Placental pericyte (primary cell): ENCODE measurements around the gene NUP62CL. TPM values are rescaled to one million over a fixed set of nuclear protein-coding genes. Genes with fewer than 3 reads are reported as not detected.

Source experiments
- small RNA-seq: library from RNA; depleted of rRNA; stranded (forward); fragments of <200 nt; gene quantifications from one replicate; pipeline ENCODE3, GENCODE V24; 2012; ENCODE audit warnings: low replicate concordance
- total RNA-seq: library from RNA; depleted of rRNA; stranded (reverse); fragments of >200 nt; gene quantifications from 2 replicates; pipeline ENCODE4 v1.2.3, GENCODE V29; 2012

The NUP62CL gene
- total RNA-seq, result 0.86 TPM in 1 of 2 replicates, not detected in the other

GRCh38 chrX:107205770-107206696 is at the start of gene NUP62CL, which contains the start of gene DNAAF6:
Gene NUP62CL, minus strand, starts transcription at chrX:107206433. Its CDS starts 31,287 bp downstream, at chrX:107175146.
Gene DNAAF6, plus strand, starts transcription at chrX:107206611. Its CDS starts 6,265 bp downstream, at chrX:107212876.

GRCh38 chrX:107118322-107119147 is 87.7 kb downstream of the NUP62CL start, which contains the start of gene RBM41:
Gene RBM41, minus strand, starts transcription at chrX:107118822. Its CDS starts 49 bp downstream, at chrX:107118773.

Small RNA genes within 50 kb of the gene (small RNA-seq; reads per million reads assigned to genes)
- gene RF00019, result not detected

Other genes starting within 250 kb of the NUP62CL start
- gene MORC4, start 206.2 kb downstream of the NUP62CL start, total RNA-seq, result 43.8 and 65.3 TPM in 2 replicates
- 10.5 and 12.9 TPM in 2 replicates for gene RBM41, start 87.6 kb downstream of the NUP62CL start, total RNA-seq
- gene DNAAF6, start 178 bp upstream of the NUP62CL start, total RNA-seq, result not detected in 2 replicates
- under 0.01 TPM in 1 of 2 replicates, not detected in the other for gene FRMPD3, start 243.2 kb upstream of the NUP62CL start, total RNA-seq